ENCODE results near the gene PANX1. TPM values are rescaled to one million over a fixed set of nuclear protein-coding genes. Genes with fewer than 3 reads are reported as not detected.

Gene PANX1
- total RNA-seq, 1 donor from 2014 or later, result 42.9 TPM

GRCh38 chr11:94130298-94131046, 1.8 kb downstream of the PANX1 start:
- no peaks in the 10 kb centered on the region for H3K9me3 Mint-ChIP-seq
- DNase-seq (ENCODE audit: low spot score in 2 of 2, unreplicated experiment in 2 of 2), result no peak
- no peak overlapping the region for H3K4me3 Mint-ChIP-seq
- no peak for TF ChIP-seq CTCF (IDR thresholded peaks at IDR 0.05; ENCODE audit: unreplicated experiment)
- no peaks in the 10 kb centered on the region for H3K27me3 Mint-ChIP-seq (ENCODE audit: low read depth)
- no peak overlapping the region for H3K27ac Mint-ChIP-seq
- no peaks in the 10 kb centered on the region for H3K36me3 Mint-ChIP-seq
- H3K4me1 Mint-ChIP-seq, result peaks cover 38% of the 10 kb centered on the region

- H3K9me3 Mint-ChIP-seq, result no peaks in the 10 kb centered on the region
These were observed 2.5 kb downstream of the PANX1 start for GRCh38 chr11:94131047-94131717.

GRCh38 chr11:94131718-94132115, 3.1 kb downstream of the PANX1 start:
- H3K9me3 Mint-ChIP-seq, result no peaks in the 10 kb centered on the region
- no peak for DNase-seq (ENCODE audit: low spot score in 2 of 2, unreplicated experiment in 2 of 2)
- H3K27me3 Mint-ChIP-seq (ENCODE audit: low read depth), result no peaks in the 10 kb centered on the region
- peaks cover under 1% of the 10 kb centered on the region for H3K36me3 Mint-ChIP-seq
- H3K4me1 Mint-ChIP-seq, result peaks cover 48% of the 10 kb centered on the region
- no peak for TF ChIP-seq CTCF (IDR thresholded peaks at IDR 0.05; ENCODE audit: unreplicated experiment)
- H3K27ac Mint-ChIP-seq, result no peak overlapping the region
- no peak overlapping the region for H3K4me3 Mint-ChIP-seq

More at GRCh38 chr11:94131047-94131717, 2.5 kb downstream of the PANX1 start:
- Mint-ChIP-seq H3K27me3 (ENCODE audit: low read depth) (no peaks in the 10 kb centered on the region), H3K4me1 (peaks cover 45% of the 10 kb centered on the region), H3K4me3 (no peak overlapping the region), H3K36me3 (no peaks in the 10 kb centered on the region), H3K27ac (no peak overlapping the region)
- DNase-seq (ENCODE audit: low spot score in 2 of 2, unreplicated experiment in 2 of 2), result no peak
- TF ChIP-seq CTCF (IDR thresholded peaks at IDR 0.05; ENCODE audit: unreplicated experiment), result no peak

- Mint-ChIP-seq H3K36me3 (peaks cover 1% of the 10 kb centered on the region), H3K9me3 (no peaks in the 10 kb centered on the region), H3K27me3 (ENCODE audit: low read depth) (no peaks in the 10 kb centered on the region), H3K4me3 (no peak overlapping the region), H3K4me1 (peaks cover 47% of the 10 kb centered on the region), H3K27ac (no peak overlapping the region)
- no peak for DNase-seq (ENCODE audit: low spot score in 2 of 2, unreplicated experiment in 2 of 2)
- TF ChIP-seq CTCF (IDR thresholded peaks at IDR 0.05; ENCODE audit: unreplicated experiment), result no peak
These were observed 3.5 kb downstream of the PANX1 start for GRCh38 chr11:94132152-94132558.

- H3K4me3 Mint-ChIP-seq, result no peak overlapping the region
- H3K27me3 Mint-ChIP-seq (ENCODE audit: low read depth), result no peaks in the 10 kb centered on the region
- no peak for DNase-seq (ENCODE audit: low spot score in 2 of 2, unreplicated experiment in 2 of 2)
- peak overlapping the region; percentile 75 for H3K27ac Mint-ChIP-seq
- no peak for TF ChIP-seq CTCF (IDR thresholded peaks at IDR 0.05; ENCODE audit: unreplicated experiment)
- no peaks in the 10 kb centered on the region for H3K9me3 Mint-ChIP-seq
- peaks cover 41% of the 10 kb centered on the region for H3K4me1 Mint-ChIP-seq
- peaks cover 1% of the 10 kb centered on the region for H3K36me3 Mint-ChIP-seq
These were observed 4.3 kb downstream of the PANX1 start for GRCh38 chr11:94132823-94133408.
